ENCODE results near the gene TMEM52B. TPM values are rescaled to one million over a fixed set of nuclear protein-coding genes. Genes with fewer than 3 reads are reported as not detected.

TMEM52B gene
- total and polyA plus RNA-seq, 2 donors from 2014 or later: 25.7 to 292 TPM

DNA sequence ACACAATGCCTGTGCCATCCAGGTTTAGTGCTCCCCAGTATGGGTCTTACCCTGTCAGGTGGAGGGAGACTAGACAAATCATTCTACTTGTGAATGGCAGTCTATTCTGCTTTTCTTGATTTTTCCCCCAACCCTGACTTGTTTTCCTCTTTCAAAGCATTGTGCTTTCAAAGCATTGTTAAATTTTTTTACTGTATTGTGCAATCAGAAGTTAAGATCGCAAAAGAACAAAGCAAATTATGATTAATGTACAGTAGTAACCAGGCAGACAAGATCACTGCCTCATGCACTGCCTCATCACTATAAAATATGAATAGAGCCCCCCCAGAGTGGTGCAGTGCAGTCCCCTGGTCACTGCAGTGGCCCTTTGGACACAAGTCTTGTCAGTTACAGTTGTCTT lies 47.9 kb downstream of the TMEM52B start:
- no peak overlapping the region for H3K27ac ChIP-seq (ENCODE audit: low read depth in 2 of 2, low read length in 2 of 2)
- no peaks in the 10 kb centered on the region for H3K27me3 ChIP-seq (ENCODE audit: control insufficient read depth, insufficient read depth, low read length)
- peaks cover 2 to 23% (median 19%) of the 10 kb centered on the region in 3 donors for H3K36me3 ChIP-seq (ENCODE audit: control insufficient read depth in 2 of 3, insufficient read depth in 3 of 3, low read length in 3 of 3)
- TF ChIP-seq CTCF (IDR thresholded peaks at IDR 0.05; ENCODE audit: borderline replicate concordance, extremely low read depth, insufficient read depth): no peak
- intact Hi-C loops (cut with DNase I): no loop called here
- FAIRE-seq (no peak), DNase-seq (no peak)
- H3K4me1 ChIP-seq (ENCODE audit: control insufficient read depth in 2 of 3, insufficient read depth in 2 of 3, low read depth in 1 of 3, low read length in 3 of 3): no peaks in the 10 kb centered on the region
- no peak overlapping the region for H3K4me3 ChIP-seq (ENCODE audit: low read length in 3 of 3)
- H3K9ac ChIP-seq (ENCODE audit: low read length in 3 of 3): no peak overlapping the region
- no peaks in the 10 kb centered on the region for H3K9me3 ChIP-seq (ENCODE audit: control insufficient read depth in 2 of 3, insufficient read depth in 1 of 3, low read length in 3 of 3)

DNA sequence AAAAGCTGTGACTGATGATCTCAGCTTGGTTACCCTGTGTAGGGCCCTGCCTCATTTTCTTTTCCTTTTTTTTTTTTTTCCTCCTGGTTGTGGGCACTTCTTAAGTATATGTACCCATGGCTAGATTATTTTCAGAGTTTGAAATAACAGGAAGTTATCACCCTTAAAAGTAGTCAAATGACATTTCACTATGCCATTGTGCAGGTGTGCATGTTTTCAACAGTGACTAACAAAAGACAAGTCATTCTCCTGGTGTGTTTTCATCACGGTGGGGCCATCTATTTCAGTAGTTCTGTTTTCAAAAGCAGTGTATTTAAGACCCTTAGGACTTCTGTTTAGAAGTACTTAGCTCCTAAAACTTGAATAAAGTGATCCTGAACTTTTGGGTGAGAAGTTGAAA lies 48.8 kb downstream of the TMEM52B start:
- no peak overlapping the region for H3K27ac ChIP-seq (ENCODE audit: low read depth in 2 of 2, low read length in 2 of 2)
- TF ChIP-seq CTCF (IDR thresholded peaks at IDR 0.05; ENCODE audit: borderline replicate concordance, extremely low read depth, insufficient read depth): no peak
- H3K9ac ChIP-seq (ENCODE audit: low read length in 3 of 3): no peak overlapping the region
- no peaks in the 10 kb centered on the region for H3K27me3 ChIP-seq (ENCODE audit: control insufficient read depth, insufficient read depth, low read length)
- H3K9me3 ChIP-seq (ENCODE audit: control insufficient read depth in 2 of 3, insufficient read depth in 1 of 3, low read length in 3 of 3): no peaks in the 10 kb centered on the region
- FAIRE-seq: no peak
- intact Hi-C loops (cut with DNase I): no loop called here
- no peak for DNase-seq
- H3K36me3 ChIP-seq (ENCODE audit: control insufficient read depth in 2 of 3, insufficient read depth in 3 of 3, low read length in 3 of 3): peaks cover 2 to 15% (median 10%) of the 10 kb centered on the region in 3 donors
- no peaks in the 10 kb centered on the region for H3K4me1 ChIP-seq (ENCODE audit: control insufficient read depth in 2 of 3, insufficient read depth in 2 of 3, low read depth in 1 of 3, low read length in 3 of 3)
- H3K4me3 ChIP-seq (ENCODE audit: low read length in 3 of 3): no peak overlapping the region

DNA sequence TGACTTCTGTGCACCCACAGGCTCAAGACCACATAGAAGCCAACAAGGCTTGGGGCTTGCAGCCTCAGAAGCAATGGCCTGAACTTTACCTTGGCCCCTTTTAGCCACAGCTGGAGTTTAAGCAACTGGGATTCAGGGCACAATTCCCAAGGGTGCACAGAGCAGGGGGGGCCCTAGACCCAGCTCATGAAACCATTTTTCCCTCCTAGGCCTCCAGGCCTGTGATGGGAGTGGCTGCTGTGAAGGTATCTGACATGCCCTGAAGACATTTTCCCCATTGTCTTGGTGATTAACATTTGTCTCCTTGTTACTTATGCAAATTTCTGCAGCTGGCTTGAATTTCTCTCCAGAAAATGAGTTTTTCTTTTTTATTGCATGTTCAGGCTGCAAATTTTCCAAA lies 55.7 kb downstream of the TMEM52B start:
- intact Hi-C loops (cut with DNase I): no loop called here
- FAIRE-seq (no peak), DNase-seq (no peak)
- peaks cover 0 to 2% (median 0%) of the 10 kb centered on the region in 3 donors for H3K9me3 ChIP-seq (ENCODE audit: control insufficient read depth in 2 of 3, insufficient read depth in 1 of 3, low read length in 3 of 3)
- H3K27me3 ChIP-seq (ENCODE audit: control insufficient read depth, insufficient read depth, low read length): no peaks in the 10 kb centered on the region
- TF ChIP-seq CTCF (IDR thresholded peaks at IDR 0.05; ENCODE audit: borderline replicate concordance, extremely low read depth, insufficient read depth): no peak
- H3K36me3 ChIP-seq (ENCODE audit: control insufficient read depth in 2 of 3, insufficient read depth in 3 of 3, low read length in 3 of 3): no peaks in the 10 kb centered on the region
- H3K27ac ChIP-seq (ENCODE audit: low read depth in 2 of 2, low read length in 2 of 2): no peak overlapping the region
- no peaks in the 10 kb centered on the region for H3K4me1 ChIP-seq (ENCODE audit: control insufficient read depth in 2 of 3, insufficient read depth in 2 of 3, low read depth in 1 of 3, low read length in 3 of 3)
- no peak overlapping the region for H3K9ac ChIP-seq (ENCODE audit: low read length in 3 of 3)
- H3K4me3 ChIP-seq (ENCODE audit: low read length in 3 of 3): no peak overlapping the region

Measured in kidney (tissue), 14 donors.